Nephron (organoid): ENCODE data around the gene TPD52L1.
"Not testable (repeated sequence)": the region's sequence is repeated elsewhere in the genome, so short reads cannot be mapped to it uniquely, and the experiment has no call there.

Experiments
- H3K27ac Mint-ChIP-seq, 3 experiments: 2 replicates each; pipeline ENCODE4 v1.8.0; 2020; ENCODE audit warnings: mixed read lengths in 3 of 3, mild to moderate bottlenecking in 2 of 3, moderate library complexity in 1 of 3
- H3K27me3 Mint-ChIP-seq: 2 replicates; pipeline ENCODE4 v1.8.0; 2021; ENCODE audit warnings: low read depth, mild to moderate bottlenecking, moderate library complexity, mixed read lengths
- H3K36me3 Mint-ChIP-seq: 2 replicates; pipeline ENCODE4 v1.8.0; 2020; ENCODE audit warnings: low read depth, mixed read lengths
- H3K4me1 Mint-ChIP-seq: 2 replicates; pipeline ENCODE4 v1.8.0; 2020; ENCODE audit warnings: mixed read lengths
- H3K4me3 Mint-ChIP-seq, 3 experiments: 2 replicates each; pipeline ENCODE4 v1.8.0; 2020; ENCODE audit warnings: mild to moderate bottlenecking in 3 of 3, mixed read lengths in 3 of 3, moderate library complexity in 2 of 3
- H3K9me3 Mint-ChIP-seq: 2 replicates; pipeline ENCODE4 v1.8.0; 2020; ENCODE audit warnings: mixed read lengths
- CTCF ChIP-seq, 3 experiments: fragments of 200-600 bp; sonication (generic); IDR thresholded peaks; one replicate each; pipeline ENCODE4 v1.5.0; 2021; ENCODE audit warnings: antibody characterized with exemption in 3 of 3; ENCODE audit not compliant: unreplicated experiment in 3 of 3

Gene TPD52L1

GRCh38 chr6:125117818-125118217 lies 35.8 kb upstream of the TPD52L1 start:
- H3K4me3 Mint-ChIP-seq = no peak overlapping the region
- peaks cover 10% of the 10 kb centered on the region for H3K4me1 Mint-ChIP-seq
- no peak overlapping the region for H3K27ac Mint-ChIP-seq
- H3K9me3 Mint-ChIP-seq = peaks cover 2% of the 10 kb centered on the region
- no peaks in the 10 kb centered on the region for H3K27me3 Mint-ChIP-seq
- H3K36me3 Mint-ChIP-seq = no peaks in the 10 kb centered on the region
- TF ChIP-seq CTCF (IDR thresholded peaks at IDR 0.05; ENCODE audit: unreplicated experiment in 3 of 3) = no peak

- H3K4me1 Mint-ChIP-seq = peaks cover 20% of the 10 kb centered on the region
- H3K4me3 Mint-ChIP-seq = no peak overlapping the region
- H3K27me3 Mint-ChIP-seq = no peaks in the 10 kb centered on the region
- H3K9me3 Mint-ChIP-seq = peaks cover 6% of the 10 kb centered on the region
- H3K36me3 Mint-ChIP-seq = no peaks in the 10 kb centered on the region
- no peak for TF ChIP-seq CTCF (IDR thresholded peaks at IDR 0.05; ENCODE audit: unreplicated experiment in 3 of 3)
- H3K27ac Mint-ChIP-seq = no peak overlapping the region
Measured at GRCh38 chr6:125120054-125120590, 33.5 kb upstream of the TPD52L1 start.

- Mint-ChIP-seq H3K27ac (no peak overlapping the region), H3K4me1 (peaks cover 20% of the 10 kb centered on the region), H3K9me3 (peaks cover 12% of the 10 kb centered on the region), H3K36me3 (no peaks in the 10 kb centered on the region), H3K27me3 (no peaks in the 10 kb centered on the region), H3K4me3 (no peak overlapping the region)
- TF ChIP-seq CTCF (IDR thresholded peaks at IDR 0.05; ENCODE audit: unreplicated experiment in 3 of 3) = no peak
Measured at GRCh38 chr6:125121894-125122293, 31.7 kb upstream of the TPD52L1 start.

- H3K27ac Mint-ChIP-seq = peak overlapping the region in 1 of 3 experiments; percentile 0
- peaks cover 15% of the 10 kb centered on the region for H3K9me3 Mint-ChIP-seq
- no peaks in the 10 kb centered on the region for H3K36me3 Mint-ChIP-seq
- TF ChIP-seq CTCF (IDR thresholded peaks at IDR 0.05; ENCODE audit: unreplicated experiment in 3 of 3) = no peak
- no peak overlapping the region for H3K4me3 Mint-ChIP-seq
- H3K27me3 Mint-ChIP-seq = no peaks in the 10 kb centered on the region
- peaks cover 20% of the 10 kb centered on the region for H3K4me1 Mint-ChIP-seq
Measured at GRCh38 chr6:125123051-125123450, 30.5 kb upstream of the TPD52L1 start.

- peaks cover 15% of the 10 kb centered on the region for H3K9me3 Mint-ChIP-seq
- TF ChIP-seq CTCF (IDR thresholded peaks at IDR 0.05; ENCODE audit: unreplicated experiment in 3 of 3) = no peak
- peak overlapping the region in 1 of 3 experiments; percentile 0 for H3K27ac Mint-ChIP-seq
- no peaks in the 10 kb centered on the region for H3K36me3 Mint-ChIP-seq
- H3K27me3 Mint-ChIP-seq = no peaks in the 10 kb centered on the region
- no peak overlapping the region for H3K4me3 Mint-ChIP-seq
- H3K4me1 Mint-ChIP-seq = peaks cover 20% of the 10 kb centered on the region
Measured at GRCh38 chr6:125123468-125124048, 30.0 kb upstream of the TPD52L1 start.

- H3K36me3 Mint-ChIP-seq = no peaks in the 10 kb centered on the region
- TF ChIP-seq CTCF (IDR thresholded peaks at IDR 0.05; ENCODE audit: unreplicated experiment in 3 of 3) = no peak
- H3K4me1 Mint-ChIP-seq = peaks cover 22% of the 10 kb centered on the region
- peaks cover 15% of the 10 kb centered on the region for H3K9me3 Mint-ChIP-seq
- H3K27ac Mint-ChIP-seq = no peak overlapping the region
- no peak overlapping the region for H3K4me3 Mint-ChIP-seq
- no peaks in the 10 kb centered on the region for H3K27me3 Mint-ChIP-seq
Measured at GRCh38 chr6:125124049-125124669, 29.4 kb upstream of the TPD52L1 start.

- Mint-ChIP-seq H3K9me3 (peaks cover 15% of the 10 kb centered on the region), H3K4me1 (peaks cover 21% of the 10 kb centered on the region)
- H3K27me3 Mint-ChIP-seq, H3K27ac Mint-ChIP-seq, H3K4me3 Mint-ChIP-seq, H3K36me3 Mint-ChIP-seq: not testable (repeated sequence)
Measured at GRCh38 chr6:125125856-125126255, 27.7 kb upstream of the TPD52L1 start.
